ENCODE measurements around the gene KBTBD13.

DNA sequence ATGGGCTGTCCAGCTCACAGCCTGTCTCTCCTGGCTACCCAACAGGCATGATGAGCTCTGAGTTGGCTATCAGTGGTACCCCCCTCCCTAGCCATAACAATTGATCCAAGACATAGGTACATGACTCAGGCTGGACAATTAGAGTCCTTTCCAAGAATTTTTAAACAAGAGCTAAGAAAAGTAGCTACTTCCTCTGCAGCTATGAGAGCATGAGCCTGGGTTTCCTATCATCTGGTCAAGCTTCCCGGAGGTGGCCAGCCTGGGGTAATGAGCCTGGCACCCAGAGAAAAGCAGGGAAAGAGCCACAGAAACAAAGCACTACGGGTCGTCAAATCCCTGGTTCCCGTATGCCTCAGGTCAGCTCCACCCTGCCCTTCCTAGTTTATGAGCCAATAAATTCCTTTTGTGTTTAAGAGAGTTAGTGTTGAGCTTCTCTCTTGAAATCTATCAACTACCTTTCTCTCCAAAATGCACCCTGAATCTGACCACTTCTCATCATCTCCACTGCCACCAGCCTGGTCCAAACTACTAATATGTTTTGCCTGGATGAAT, 33.7 kb upstream of the KBTBD13 start:
- TF ChIP-seq, protein P1, sequence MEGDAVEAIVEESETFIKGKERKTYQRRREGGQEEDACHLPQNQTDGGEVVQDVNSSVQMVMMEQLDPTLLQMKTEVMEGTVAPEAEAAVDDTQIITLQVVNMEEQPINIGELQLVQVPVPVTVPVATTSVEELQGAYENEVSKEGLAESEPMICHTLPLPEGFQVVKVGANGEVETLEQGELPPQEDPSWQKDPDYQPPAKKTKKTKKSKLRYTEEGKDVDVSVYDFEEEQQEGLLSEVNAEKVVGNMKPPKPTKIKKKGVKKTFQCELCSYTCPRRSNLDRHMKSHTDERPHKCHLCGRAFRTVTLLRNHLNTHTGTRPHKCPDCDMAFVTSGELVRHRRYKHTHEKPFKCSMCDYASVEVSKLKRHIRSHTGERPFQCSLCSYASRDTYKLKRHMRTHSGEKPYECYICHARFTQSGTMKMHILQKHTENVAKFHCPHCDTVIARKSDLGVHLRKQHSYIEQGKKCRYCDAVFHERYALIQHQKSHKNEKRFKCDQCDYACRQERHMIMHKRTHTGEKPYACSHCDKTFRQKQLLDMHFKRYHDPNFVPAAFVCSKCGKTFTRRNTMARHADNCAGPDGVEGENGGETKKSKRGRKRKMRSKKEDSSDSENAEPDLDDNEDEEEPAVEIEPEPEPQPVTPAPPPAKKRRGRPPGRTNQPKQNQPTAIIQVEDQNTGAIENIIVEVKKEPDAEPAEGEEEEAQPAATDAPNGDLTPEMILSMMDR (optimal IDR thresholded peaks at IDR 0.05 in 1 of 3, IDR thresholded peaks at IDR 0.05 in 1 of 3, conservative IDR thresholded peaks at IDR 0.05 in 1 of 3; ENCODE audit: extremely low read depth in 1 of 3, insufficient read depth in 2 of 3, low read length in 3 of 3), result no peak
- TF ChIP-seq EZH2 (IDR thresholded peaks at IDR 0.05; ENCODE audit: low read length), result no peak

All from keratinocyte (primary cell).